Adrenal gland (tissue), 12 donors: ENCODE data around the gene CAMK1. TPM values are rescaled to one million over a fixed set of nuclear protein-coding genes. Genes with fewer than 3 reads are reported as not detected.

ENCODE experiments used
- DNase-seq, 7 donors: peaks; one replicate each; pipeline ENCODE4 v3.0.0-alpha.2; 2019 to 2020
- H3K27ac ChIP-seq, 5 donors: fragments of 200-600 bp; sonication (generic) in 4 of 5; 1 replicate in 3 of 5; 2 replicates in 2 of 5; pipeline versions ENCODE4 v1.5.1 to v1.8.0; 2016 to 2020; ENCODE audit warnings: mild to moderate bottlenecking in 1 of 5
- H3K27me3 ChIP-seq: fragments of 200-600 bp; 2 replicates; pipeline ENCODE4 v1.8.0; 2021
- H3K36me3 ChIP-seq, 2 donors: fragments of 200-600 bp; replicated peaks in 1 of 2; 1 replicate in 1 of 2; 2 replicates in 1 of 2; pipeline versions ENCODE4 v1.5.1 to v1.8.0; 2018 to 2022
- H3K4me1 ChIP-seq, 2 donors: fragments of 200-600 bp; replicated peaks in 1 of 2; 1 replicate in 1 of 2; 2 replicates in 1 of 2; pipeline versions ENCODE4 v1.5.1 to v1.8.0; 2018 to 2021
- H3K4me3 ChIP-seq, 4 donors: fragments of 200-600 bp; sonication (generic) in 3 of 4; one replicate each; pipeline ENCODE4 v1.5.1; 2016 to 2018
- H3K9me3 ChIP-seq, 3 donors: fragments of 200-600 bp; sonication (generic) in 1 of 3; replicated peaks in 1 of 3; 1 replicate in 2 of 3; 2 replicates in 1 of 3; pipeline versions ENCODE4 v1.5.1 to v1.8.0; 2016 to 2021
- CTCF ChIP-seq, 6 experiments: fragments of 450-650 bp in 4 of 6; fragments of 200-600 bp in 2 of 6; sonication (generic) in 1 of 6; IDR thresholded peaks; 1 replicate in 5 of 6; 2 replicates in 1 of 6; pipeline versions ENCODE4 v1.5.1 to v1.8.0; 2016 to 2021; ENCODE audit warnings: antibody characterized with exemption in 6 of 6, mild to moderate bottlenecking in 2 of 6, moderate library complexity in 1 of 6
- POLR2A ChIP-seq, 2 donors: fragments of 450-650 bp; IDR thresholded peaks; one replicate each; pipeline ENCODE4 v1.6.1; 2017; ENCODE audit warnings: antibody characterized with exemption in 2 of 2, mild to moderate bottlenecking in 2 of 2, moderate library complexity in 1 of 2
- WGBS, 4 donors: extraction: QIAGEN DNeasy Blood & Tissue Kit in 2 of 4; methylation state at CpG; one replicate each; pipeline versions ENCODE4 v1.1.5 to v1.1.7; 2013 to 2017; 5-methylcytosine and 5-hydroxymethylcytosine counted together
- intact Hi-C, 2 donors: fragments of 100-400 bp; cut with DNase I; formaldehyde crosslinking; loops; one replicate each; pipeline versions ENCODE4 v1.14.1 to v1.15.0; 2022 to 2023
- polyA plus RNA-seq, 3 donors: library from polyadenylated mRNA; stranded (reverse); fragments of 200-250 nt in 2 of 3; fragments of 350-450 nt in 1 of 3; fragmentation: Illumina TruSeq in 1 of 3; extraction: RNeasy Lipid Tissue Mini Kit (QIAGEN cat#74804) in 1 of 3; gene quantifications; one replicate each; pipeline ENCODE4 v1.2.3, GENCODE V29; 2013 to 2014
- total RNA-seq, 9 donors: library from RNA; depleted of rRNA in 4 of 9; stranded (reverse); fragments of >200 nt in 4 of 9; fragments of 120-200 nt in 1 of 9; fragmentation: NEBNext Ultra II Directional in 1 of 9; extraction: Animal tissue kit (Norgen Biotek cat#: 25700) in 1 of 9; gene quantifications; one replicate each; pipeline versions ENCODE4 v1.1.0 to v1.2.4, GENCODE V29; 2013 to 2023
- donor health status: healthy with polysubstance abuse.
- donor health status: Bipolar disorder and iron deficiency.
- donor health status: DM: yes; HTN: yes; CAD: no.
- donor health status: DM: no; HTN: no; CAD: no.
- donor health status: DM: no; HTN: no; CAD: no.
- donor health status: DM: yes; HTN: yes; CAD: no.

The CAMK1 gene
- total and polyA plus RNA-seq, 12 donors = 12.7 to 281 (median 176) TPM

GRCh38 chr3:9761919-9762318 lies 7.8 kb downstream of the CAMK1 start:
- H3K27me3 ChIP-seq = no peaks in the 10 kb centered on the region
- H3K4me3 ChIP-seq = no peak overlapping the region
- peaks cover 4 to 11% of the 10 kb centered on the region in 2 donors for H3K4me1 ChIP-seq
- intact Hi-C loops = no loop called here
- H3K36me3 ChIP-seq = peaks cover 0 to 77% of the 10 kb centered on the region in 2 donors
- WGBS, 4 donors = 93 to 97% (median 96%) methylated on average over 5 of the region's 5 CpGs
- no peak overlapping the region for H3K27ac ChIP-seq
- no peak for TF ChIP-seq CTCF (IDR thresholded peaks at IDR 0.05)
- no peak for TF ChIP-seq POLR2A (IDR thresholded peaks at IDR 0.05)
- no peak for DNase-seq
- no peaks in the 10 kb centered on the region for H3K9me3 ChIP-seq

DNA sequence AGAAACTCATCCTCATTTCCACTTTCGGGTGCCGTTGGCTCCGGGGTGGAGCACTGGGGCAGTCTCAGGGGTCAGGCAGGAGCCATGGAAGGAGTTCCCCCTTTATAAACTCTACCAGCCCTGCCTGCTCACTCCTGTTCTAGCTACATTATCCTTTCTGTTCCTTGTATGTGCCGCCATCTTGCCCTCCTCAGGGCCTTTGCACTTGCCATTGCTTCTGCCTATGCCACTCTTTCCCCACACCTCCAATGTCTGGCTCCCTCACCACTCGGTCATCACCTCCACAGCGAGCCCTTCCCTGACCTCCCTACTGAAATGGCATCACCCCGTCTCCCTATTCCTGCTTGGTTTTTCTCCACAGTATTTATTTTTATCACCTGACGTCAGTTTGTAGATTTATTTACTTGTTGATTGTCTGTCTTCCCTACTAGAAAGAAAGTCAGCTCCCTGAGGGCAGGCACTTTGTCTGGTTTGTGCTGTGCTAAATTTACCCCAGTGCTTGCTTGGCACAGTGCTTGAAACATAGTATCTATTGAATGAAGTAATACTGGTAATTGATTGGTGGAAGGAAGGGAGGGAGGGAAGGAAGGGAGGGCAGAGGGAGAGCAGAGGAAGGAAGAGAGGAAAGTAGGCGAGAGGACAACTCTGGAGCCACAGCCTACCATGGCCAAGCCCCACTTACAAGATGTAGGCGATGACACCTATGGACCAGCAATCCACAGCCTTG lies 8.8 kb downstream of the CAMK1 start:
- no peak for TF ChIP-seq POLR2A (IDR thresholded peaks at IDR 0.05)
- no peak for TF ChIP-seq CTCF (IDR thresholded peaks at IDR 0.05)
- peaks cover 0 to 81% of the 10 kb centered on the region in 2 donors for H3K36me3 ChIP-seq
- H3K27me3 ChIP-seq = no peaks in the 10 kb centered on the region
- no peak for DNase-seq
- 94 to 95% (median 94%) methylated on average over 10 of the region's 10 CpGs for WGBS, 4 donors
- no peak overlapping the region for H3K27ac ChIP-seq
- intact Hi-C loops = no loop called here
- no peaks in the 10 kb centered on the region for H3K9me3 ChIP-seq
- H3K4me1 ChIP-seq = peaks cover 0 to 2% of the 10 kb centered on the region in 2 donors
- no peak overlapping the region for H3K4me3 ChIP-seq

- H3K9me3 ChIP-seq = no peaks in the 10 kb centered on the region
- peaks cover 7 to 16% of the 10 kb centered on the region in 2 donors for H3K4me1 ChIP-seq
- H3K27ac ChIP-seq = peak overlapping the region in 1 of 5 donors; percentile 38
- peaks cover 0 to 71% of the 10 kb centered on the region in 2 donors for H3K36me3 ChIP-seq
- H3K27me3 ChIP-seq = no peaks in the 10 kb centered on the region
- no peak for DNase-seq
- WGBS, 4 donors = 62 to 82% (median 75%) methylated on average over 7 to 13 of the region's 13 CpGs
- H3K4me3 ChIP-seq = no peak overlapping the region
- intact Hi-C loops = loop anchor here in 1 of 2 donors (10.0 kb wide), 1 partner anchor 47 kb away; no protein-coding TSS in a partner anchor
- TF ChIP-seq CTCF (IDR thresholded peaks at IDR 0.05) (no peak), POLR2A (IDR thresholded peaks at IDR 0.05) (no peak)
These were observed 12.3 kb downstream of the CAMK1 start for GRCh38 chr3:9757427-9757826.

GRCh38 chr3:9754678-9755077 lies 15.1 kb downstream of the CAMK1 start:
- Histone ChIP-seq H3K36me3 (peaks cover 0 to 61% of the 10 kb centered on the region in 2 donors), H3K27me3 (no peaks in the 10 kb centered on the region), H3K9me3 (no peaks in the 10 kb centered on the region), H3K4me1 (peaks cover 20 to 35% of the 10 kb centered on the region in 2 donors), H3K27ac (peak overlapping the region in 3 of 5 donors; percentile 9 to 67 (median 51)), H3K4me3 (no peak overlapping the region)
- intact Hi-C loops = loop anchor here in 1 of 2 donors (10.0 kb wide), 1 partner anchor 50 kb away; no protein-coding TSS in a partner anchor
- TF ChIP-seq POLR2A (IDR thresholded peaks at IDR 0.05) = no peak
- no peak for TF ChIP-seq CTCF (IDR thresholded peaks at IDR 0.05)
- 77 to 80% (median 78%) methylated on average over 7 to 8 of the region's 8 CpGs for WGBS, 4 donors
- DNase-seq = no peak
